ENCODE results near the gene GGCX.

The GGCX gene

DNA sequence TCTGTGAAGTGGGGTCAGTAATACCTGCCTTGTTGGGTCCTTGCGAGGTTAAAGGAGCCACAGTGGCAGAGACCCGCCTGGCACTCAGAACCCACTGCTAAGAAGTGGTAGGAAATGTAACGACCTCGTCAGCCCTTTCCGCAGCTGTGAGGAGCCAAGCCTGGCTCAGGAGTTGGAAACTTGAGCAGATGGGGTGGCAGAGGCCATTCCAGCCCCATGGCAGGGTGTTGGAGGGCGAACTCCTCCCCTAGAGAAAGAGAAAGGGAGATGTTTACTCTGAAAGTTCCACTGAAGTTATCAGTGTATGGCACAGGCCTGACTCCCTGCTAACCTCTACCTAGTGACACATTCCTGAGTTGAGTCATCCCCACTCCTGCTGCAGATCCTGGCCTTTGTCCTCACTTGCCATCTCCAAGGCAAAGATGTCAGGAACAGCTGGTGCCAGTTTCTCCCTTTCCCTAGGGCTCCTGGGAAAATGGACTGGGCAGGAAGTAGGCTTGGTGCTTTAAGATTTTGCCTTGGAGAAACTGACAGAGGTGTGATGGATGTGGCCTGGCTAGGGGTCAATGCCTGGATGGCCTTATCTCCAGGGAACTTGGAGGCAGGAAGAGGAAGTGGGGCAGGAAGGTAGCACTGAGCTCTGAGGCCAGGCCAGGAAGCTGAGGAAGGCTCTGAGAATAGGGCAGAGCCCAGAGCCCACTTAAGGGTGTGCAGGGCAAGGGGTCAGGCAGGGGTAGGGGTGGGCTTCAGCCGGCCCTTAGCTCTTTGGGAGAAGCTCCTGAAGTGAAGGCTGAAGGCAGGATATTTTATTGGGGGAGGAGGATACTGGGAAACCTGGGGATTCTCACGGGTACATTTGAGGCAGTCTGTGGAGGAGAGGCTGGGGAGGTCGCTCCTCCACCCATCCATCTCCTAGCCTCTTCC lies 23.8 kb upstream of the GGCX start:
- TF ChIP-seq, protein P1, sequence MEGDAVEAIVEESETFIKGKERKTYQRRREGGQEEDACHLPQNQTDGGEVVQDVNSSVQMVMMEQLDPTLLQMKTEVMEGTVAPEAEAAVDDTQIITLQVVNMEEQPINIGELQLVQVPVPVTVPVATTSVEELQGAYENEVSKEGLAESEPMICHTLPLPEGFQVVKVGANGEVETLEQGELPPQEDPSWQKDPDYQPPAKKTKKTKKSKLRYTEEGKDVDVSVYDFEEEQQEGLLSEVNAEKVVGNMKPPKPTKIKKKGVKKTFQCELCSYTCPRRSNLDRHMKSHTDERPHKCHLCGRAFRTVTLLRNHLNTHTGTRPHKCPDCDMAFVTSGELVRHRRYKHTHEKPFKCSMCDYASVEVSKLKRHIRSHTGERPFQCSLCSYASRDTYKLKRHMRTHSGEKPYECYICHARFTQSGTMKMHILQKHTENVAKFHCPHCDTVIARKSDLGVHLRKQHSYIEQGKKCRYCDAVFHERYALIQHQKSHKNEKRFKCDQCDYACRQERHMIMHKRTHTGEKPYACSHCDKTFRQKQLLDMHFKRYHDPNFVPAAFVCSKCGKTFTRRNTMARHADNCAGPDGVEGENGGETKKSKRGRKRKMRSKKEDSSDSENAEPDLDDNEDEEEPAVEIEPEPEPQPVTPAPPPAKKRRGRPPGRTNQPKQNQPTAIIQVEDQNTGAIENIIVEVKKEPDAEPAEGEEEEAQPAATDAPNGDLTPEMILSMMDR (conservative IDR thresholded peaks at IDR 0.05; ENCODE audit: low read depth, low read length) = no peak
- peak overlapping the region; percentile 42 for H3K4me3 ChIP-seq (ENCODE audit: low read length)
- DNase-seq (ENCODE audit: low read depth) = no peak

- DNase-seq (ENCODE audit: low read depth) = no peak
- H3K4me3 ChIP-seq (ENCODE audit: low read length) = peak within 1 kb of the TSS; percentile 42
- TF ChIP-seq, protein P1 (conservative IDR thresholded peaks at IDR 0.05; ENCODE audit: low read depth, low read length) = no peak
These were observed 23.1 kb upstream of the GGCX start, which contains the start of gene VAMP5 for GRCh38 chr2:85584354-85584856. VAMP5 (plus strand) TSS chr2:85584431; CDS start chr2:85584491, 60 bp downstream.

- H3K4me3 ChIP-seq (ENCODE audit: low read length) = peak overlapping the region; percentile 42
- TF ChIP-seq, protein P1 (conservative IDR thresholded peaks at IDR 0.05; ENCODE audit: low read depth, low read length) = no peak
- DNase-seq (ENCODE audit: low read depth) = no peak
These were observed 22.5 kb upstream of the GGCX start for GRCh38 chr2:85583667-85584353.

DNA sequence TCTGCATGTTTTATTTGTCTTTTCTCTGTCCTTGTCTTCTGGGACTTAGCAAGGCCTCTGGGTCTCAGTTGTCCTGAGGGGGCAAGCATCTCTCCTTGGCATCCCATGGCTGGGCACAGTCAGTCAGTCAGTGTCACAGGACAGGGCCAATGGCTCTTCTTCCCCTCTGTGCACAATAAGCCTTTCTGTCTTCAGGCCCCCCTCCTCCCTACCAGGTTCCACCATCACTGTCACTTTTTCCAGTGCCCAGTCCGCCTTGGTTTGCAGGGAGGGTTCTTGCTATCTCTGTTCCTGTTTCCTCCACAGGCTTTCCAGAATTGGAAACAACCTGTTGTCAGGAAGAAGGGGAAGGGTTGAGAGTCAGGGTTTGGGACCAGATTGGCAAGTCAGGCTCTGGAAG lies 21.2 kb upstream of the GGCX start:
- TF ChIP-seq, protein P1 (conservative IDR thresholded peaks at IDR 0.05; ENCODE audit: low read depth, low read length) = no peak
- no peak for DNase-seq (ENCODE audit: low read depth)
- no peak overlapping the region for H3K4me3 ChIP-seq (ENCODE audit: low read length)

DNA sequence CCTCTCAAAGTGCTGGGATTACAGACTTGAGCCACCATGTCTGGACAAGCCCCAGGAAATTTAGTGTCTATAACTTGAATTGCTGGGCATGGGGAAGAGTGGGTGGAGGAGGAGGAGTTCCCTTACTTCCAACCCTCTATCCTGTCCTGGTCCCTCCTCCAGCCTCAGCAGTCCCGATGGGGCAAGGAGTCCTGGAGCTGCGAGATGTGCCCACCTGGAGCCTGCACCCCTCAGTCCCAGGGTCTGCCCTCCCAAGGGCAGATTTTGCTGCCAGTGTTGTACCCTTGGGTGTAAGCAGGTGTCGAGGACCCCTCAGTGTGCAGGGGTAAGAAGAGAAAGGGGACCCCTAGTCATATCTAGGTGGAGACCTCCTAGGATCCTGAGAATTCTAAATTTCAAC lies 18.9 kb upstream of the GGCX start:
- TF ChIP-seq, protein P1 (conservative IDR thresholded peaks at IDR 0.05; ENCODE audit: low read depth, low read length) = no peak

GRCh38 chr2:85579266-85579935 lies 18.1 kb upstream of the GGCX start:
- H3K4me3 ChIP-seq (ENCODE audit: low read length) = no peak overlapping the region
- TF ChIP-seq, protein P1 (conservative IDR thresholded peaks at IDR 0.05; ENCODE audit: low read depth, low read length) = no peak
- DNase-seq (ENCODE audit: low read depth) = no peak

More for the DNA sequence above, 18.9 kb upstream of the GGCX start:
- DNase-seq (ENCODE audit: low read depth) = no peak
- no peak overlapping the region for H3K4me3 ChIP-seq (ENCODE audit: low read length)
